Astrocyte of the cerebellum (primary cell): ENCODE results near the gene NVL.
"Not testable (repeated sequence)": the region's sequence is repeated elsewhere in the genome, so short reads cannot be mapped to it uniquely, and the experiment has no call there.

Experiments
- DNase-seq: peaks from one replicate; pipeline ENCODE4 v3.0.0-alpha.2; 2011; ENCODE audit warnings: low read depth
- H3K4me3 ChIP-seq: 2 replicates; pipeline ENCODE4 v1.5.1; 2011; ENCODE audit warnings: mild to moderate bottlenecking, low read depth, low read length, moderate library complexity
- in situ Hi-C: cut with HindIII; loops from 2 replicates; pipeline ENCODE4 v1.10.0; 2017; ENCODE audit warnings: low sequenced_read_pairs
- TF ChIP-seq, protein P1 (sequence below): IDR thresholded peaks from 2 replicates; pipeline ENCODE4 v1.5.1; 2012; ENCODE audit warnings: low read length, low read depth, moderate library complexity, mild to moderate bottlenecking; ENCODE audit errors: missing control alignments

Gene NVL

GRCh38 chr1:224211206-224211962 lies 118.6 kb downstream of the NVL start:
- TF ChIP-seq, protein P1, sequence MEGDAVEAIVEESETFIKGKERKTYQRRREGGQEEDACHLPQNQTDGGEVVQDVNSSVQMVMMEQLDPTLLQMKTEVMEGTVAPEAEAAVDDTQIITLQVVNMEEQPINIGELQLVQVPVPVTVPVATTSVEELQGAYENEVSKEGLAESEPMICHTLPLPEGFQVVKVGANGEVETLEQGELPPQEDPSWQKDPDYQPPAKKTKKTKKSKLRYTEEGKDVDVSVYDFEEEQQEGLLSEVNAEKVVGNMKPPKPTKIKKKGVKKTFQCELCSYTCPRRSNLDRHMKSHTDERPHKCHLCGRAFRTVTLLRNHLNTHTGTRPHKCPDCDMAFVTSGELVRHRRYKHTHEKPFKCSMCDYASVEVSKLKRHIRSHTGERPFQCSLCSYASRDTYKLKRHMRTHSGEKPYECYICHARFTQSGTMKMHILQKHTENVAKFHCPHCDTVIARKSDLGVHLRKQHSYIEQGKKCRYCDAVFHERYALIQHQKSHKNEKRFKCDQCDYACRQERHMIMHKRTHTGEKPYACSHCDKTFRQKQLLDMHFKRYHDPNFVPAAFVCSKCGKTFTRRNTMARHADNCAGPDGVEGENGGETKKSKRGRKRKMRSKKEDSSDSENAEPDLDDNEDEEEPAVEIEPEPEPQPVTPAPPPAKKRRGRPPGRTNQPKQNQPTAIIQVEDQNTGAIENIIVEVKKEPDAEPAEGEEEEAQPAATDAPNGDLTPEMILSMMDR: no peak
- in situ Hi-C loops: no loop called here
- H3K4me3 ChIP-seq: no peak overlapping the region
- peak; percentile 68 for DNase-seq

GRCh38 chr1:224205931-224206538 lies 123.9 kb downstream of the NVL start:
- DNase-seq, in situ Hi-C loops, H3K4me3 ChIP-seq: not testable (repeated sequence)

- DNase-seq: no peak
- in situ Hi-C loops: no loop called here
- TF ChIP-seq, protein P1: no peak
- H3K4me3 ChIP-seq: no peak overlapping the region
Observed at GRCh38 chr1:224205438-224205840, 124.5 kb downstream of the NVL start.

DNA sequence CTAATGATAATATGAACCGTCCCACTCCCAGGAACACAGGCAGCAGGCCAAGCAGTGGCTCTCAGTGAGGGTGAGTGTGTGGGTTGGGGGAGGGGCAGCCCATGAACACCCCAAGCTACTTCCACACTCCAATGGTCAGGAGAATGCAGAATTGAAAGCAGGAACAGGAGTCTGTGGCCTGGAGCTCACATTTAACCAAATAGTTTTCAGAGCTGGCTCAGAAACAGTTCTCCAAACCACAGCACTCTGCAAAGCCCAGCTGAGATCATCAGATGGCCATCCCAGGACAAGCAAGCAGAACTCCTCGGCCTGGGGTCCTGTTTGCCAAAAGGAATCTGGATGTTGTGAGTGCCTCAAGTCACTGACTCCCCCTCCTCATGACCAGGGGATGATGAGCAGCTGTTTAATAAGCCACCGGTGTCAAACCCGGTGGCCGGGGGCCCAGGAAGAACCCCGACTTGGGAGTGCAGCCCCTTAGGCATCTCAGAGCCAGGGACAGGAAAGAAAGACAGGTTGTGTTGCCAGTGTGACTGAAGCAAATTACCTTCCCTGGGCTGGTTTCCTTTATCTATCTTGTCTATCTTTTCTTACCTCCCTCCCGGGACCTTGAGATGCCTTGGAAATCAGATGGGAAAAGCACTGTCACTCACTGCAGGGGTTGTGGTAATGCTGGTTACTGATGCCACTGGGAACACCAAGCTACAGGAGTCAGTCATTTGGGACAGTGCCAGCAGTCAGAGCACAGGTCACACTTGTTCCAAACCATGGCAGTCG lies 126.5 kb downstream of the NVL start:
- H3K4me3 ChIP-seq: no peak overlapping the region
- in situ Hi-C loops: no loop called here
- TF ChIP-seq, protein P1: no peak
- DNase-seq: peak; percentile 96

GRCh38 chr1:224201853-224202252 lies 128.1 kb downstream of the NVL start:
- TF ChIP-seq, protein P1: no peak
- no peak overlapping the region for H3K4me3 ChIP-seq
- DNase-seq: no peak
- in situ Hi-C loops: no loop called here

DNA sequence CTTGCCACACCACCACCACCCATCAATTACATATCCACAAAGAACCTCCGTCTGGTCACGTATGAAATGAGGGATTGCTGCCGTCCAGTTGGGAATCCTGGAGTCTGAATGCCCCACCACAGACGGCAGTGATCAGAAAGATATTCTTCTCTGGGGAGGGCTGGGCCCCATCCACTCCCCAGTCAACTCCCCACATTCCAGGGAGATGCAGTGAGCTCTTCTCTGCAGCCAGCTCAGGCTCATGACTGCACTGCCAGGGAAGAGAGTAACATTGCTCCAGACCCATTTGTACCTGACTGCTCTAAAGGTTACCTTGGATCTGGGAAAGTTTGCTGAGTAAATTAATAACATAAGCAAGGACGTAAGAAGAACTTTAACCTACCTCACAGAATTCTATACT lies 128.6 kb downstream of the NVL start:
- H3K4me3 ChIP-seq: no peak overlapping the region
- in situ Hi-C loops: no loop called here
- TF ChIP-seq, protein P1: no peak
- DNase-seq: no peak
